NCI-H187 (cell line): ENCODE data around the gene SPATC1L.
"Not testable (repeated sequence)": the region's sequence is repeated elsewhere in the genome, so short reads cannot be mapped to it uniquely, and the experiment has no call there.

Experiments used
- DNase-seq, 2 experiments: peaks; one replicate each; lab custom pipeline; 2025; lab: John Stamatoyannopoulos, UW

The SPATC1L gene

DNA sequence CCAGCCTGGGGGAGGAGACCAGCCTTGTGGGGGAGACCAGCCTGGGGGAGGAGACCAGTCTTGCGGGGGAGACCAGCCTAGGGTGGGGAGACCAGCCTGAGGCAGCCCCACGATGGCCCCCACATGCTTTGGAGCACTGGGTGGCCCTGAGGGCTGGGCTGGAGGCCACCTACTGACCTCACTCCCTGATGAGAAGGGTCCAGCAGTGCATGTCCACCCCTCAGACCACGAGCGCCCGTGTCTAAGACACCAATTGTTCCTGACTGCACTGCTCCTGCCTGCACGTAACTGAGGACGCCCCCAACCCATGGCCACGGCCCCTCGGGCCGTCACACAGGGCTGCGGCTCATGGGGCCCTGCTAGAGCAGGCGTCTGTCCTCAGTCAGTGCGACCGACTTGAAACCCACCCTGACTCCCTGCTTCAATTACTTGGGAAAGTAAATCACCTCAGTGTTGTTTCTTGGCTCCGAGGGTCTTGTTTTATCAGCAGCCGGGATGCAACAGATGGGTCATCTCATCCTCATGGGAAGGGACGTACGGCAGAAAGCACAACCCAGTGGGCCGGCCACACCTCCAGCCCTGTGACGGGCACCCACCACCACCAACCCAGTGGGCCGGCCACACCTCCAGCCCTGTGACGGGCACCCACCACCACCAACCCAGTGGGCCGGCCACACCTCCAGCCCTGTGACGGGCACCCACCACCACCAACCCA lies at the start of gene SPATC1L:
TSS of gene SPATC1L (minus strand) at position 550 of the 715 bp plus-strand sequence. CDS start 1,643 bp downstream, outside the sequence.
- DNase-seq: no peak

DNA sequence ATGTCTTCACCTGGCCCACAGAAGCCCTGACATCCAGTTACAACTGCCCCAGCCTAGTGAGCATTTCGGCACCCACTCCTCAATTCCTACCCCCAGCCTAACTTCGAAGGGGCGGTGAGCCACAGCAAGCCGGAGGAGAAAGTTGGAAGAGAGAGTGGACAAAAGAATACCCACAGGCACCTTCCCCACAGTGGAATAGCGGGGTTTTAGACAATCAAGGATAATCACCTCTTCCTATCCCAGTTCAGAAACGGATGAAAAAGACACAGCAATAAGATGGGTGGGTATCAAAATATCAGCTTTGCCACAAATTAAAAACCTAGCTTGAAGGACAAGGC lies 45.6 kb upstream of the SPATC1L start:
- DNase-seq: no peak

DNA sequence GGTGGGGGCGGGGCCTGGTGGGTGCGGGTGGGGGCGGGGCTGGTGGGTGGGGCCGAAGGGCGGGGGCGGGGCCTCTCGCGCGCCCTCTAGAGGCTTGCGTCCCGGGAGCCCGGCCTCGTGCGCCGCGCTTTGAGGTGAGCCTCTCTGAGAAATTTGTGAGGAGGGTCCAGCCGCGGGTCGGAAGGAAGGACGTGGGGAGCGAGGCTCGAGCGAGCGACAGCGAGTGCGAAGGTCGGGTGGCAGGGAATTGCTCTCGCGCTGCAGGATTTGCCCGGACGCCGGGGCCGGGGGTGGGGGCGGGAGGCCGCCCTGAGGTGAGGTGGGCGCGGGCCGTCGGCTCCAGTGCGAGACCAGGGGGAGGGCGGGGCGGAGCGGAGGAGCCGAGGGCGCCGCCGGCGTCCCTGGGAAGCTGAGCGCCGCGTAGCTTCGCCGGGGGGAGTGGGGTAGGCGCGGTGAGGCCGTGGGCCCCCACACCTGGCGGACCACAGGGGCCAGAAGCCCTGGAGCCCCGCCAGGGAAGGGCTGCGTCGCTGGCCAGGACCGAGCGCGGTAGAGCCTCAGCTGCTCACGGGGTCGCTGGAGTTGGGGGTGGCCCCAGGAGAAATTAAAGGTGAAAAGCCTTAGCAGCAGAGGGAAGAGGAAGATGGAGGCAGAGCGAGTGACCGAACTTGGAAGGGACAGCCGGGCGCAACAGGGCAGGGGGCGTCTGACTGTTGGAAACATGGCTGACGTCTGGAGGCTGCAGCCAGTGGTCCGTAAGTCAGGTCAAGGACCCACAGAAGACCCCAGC lies 45.1 kb upstream of the SPATC1L start:
- peak; percentile 36 to 89 for DNase-seq

DNA sequence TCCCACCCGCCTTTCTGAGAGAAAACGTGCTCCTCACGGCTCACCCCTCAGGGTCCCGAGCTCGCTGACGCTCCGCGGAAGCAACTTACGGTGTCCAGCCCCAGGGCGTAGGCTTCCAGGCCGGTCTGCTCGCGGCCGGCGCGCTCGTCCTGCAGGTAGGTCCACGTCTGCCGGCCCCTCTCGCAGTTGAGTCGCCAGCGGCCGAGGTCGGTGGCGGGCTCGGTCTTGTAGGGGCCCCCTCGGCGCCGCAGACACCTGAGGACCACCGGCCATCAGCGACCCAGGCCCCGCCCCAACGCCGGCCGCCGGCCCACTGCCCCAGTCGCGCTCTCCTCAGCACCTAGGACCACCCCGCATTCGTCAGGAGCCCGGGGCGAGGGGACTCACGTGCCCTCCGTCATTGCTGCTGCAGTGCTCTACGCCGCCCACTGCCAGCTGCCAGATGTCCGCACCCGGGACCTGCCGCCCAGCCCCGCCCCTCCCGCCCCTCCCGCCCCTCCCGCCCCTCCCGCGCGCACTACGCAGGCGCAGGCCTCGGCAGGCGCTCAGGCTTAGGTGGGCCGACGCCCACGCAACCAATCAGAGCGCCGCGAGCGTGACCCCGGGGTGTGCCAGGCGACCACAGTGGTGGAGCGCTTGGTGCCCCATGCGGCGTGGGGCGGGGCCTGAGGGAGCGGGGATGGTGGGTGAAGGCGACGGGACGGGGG lies 44.2 kb upstream of the SPATC1L start, which contains the start of gene LSS:
TSS of gene LSS (minus strand) at position 430 of the 707 bp plus-strand sequence. CDS start at position 401, 29 bp downstream.
- peak; percentile 95 to 99 for DNase-seq

DNA sequence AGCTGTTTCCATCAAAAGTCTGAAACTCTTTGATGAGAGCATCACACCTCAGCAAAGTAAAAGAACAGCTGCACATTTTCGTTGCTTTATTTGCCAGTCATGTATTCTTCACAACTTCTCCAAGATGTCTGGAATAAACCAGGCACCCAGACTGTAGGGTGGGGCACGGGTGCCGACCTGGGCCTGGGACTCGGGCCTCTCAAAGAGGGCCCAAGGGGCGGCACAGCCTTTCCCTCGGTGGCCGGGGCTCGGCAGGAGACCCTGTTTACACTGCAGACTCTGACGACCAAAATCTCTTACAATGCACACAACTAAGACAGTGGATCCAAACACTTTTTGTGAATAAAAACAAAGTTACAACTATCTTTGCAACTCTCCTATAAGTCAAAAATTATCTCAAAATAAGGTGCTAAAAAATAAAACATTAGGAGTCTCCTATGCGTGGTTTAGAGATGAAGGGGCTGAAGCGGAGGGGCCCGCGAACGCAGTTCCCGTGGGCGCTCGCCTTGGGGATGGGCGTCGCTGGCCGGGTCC lies 43.6 kb upstream of the SPATC1L start:
- no peak for DNase-seq

DNA sequence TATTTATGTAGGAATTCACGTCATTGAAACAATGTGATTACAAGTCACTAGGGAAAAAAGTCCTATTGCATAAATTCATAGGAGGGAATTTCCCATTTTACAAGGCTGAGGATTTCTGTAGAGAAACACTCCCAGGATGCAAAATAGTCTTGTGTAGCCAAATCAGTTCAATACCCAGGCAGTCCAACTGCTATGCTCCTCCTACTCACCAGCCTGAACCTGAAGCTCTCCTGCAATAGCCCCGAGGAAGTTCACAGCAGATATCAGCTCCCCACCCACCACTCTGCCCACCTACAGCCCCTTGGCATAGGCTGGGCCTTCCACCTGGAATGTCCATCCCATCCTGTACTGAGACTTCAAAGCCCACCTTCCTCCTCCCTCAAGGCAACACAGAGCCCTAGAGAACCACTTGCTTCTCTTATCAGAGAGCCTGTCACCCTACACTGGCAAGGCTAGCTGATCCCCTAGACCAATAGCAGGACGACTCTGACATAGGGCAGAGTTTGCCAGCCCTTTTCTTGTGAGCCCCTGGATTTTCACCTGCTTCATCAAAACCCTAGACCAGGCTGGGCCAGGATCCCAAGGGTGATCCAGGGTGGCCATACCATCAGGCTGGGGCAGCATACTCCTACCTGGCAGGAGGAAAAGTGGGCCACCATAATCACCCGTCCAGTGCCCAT lies 42.8 kb upstream of the SPATC1L start:
- DNase-seq: no peak

DNA sequence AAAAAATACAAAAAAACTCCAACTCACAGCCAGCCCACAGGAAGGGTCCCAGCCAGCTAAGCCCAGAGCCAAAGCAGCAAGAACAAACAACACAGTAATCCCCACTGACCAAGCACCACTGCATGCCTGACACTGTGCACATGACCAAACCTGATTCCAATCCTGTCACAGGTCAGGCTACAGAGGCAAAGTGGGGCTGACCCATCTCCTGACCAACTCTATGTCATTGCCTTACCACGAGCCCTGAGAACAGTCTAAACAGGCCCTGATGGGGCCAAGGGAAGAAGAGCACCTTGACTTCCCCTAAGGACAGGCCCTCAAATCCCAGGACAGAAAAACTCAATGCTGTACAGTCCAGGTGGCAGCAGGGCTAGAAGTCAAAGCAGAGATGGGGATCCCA lies 41.9 kb upstream of the SPATC1L start:
- no peak for DNase-seq

DNA sequence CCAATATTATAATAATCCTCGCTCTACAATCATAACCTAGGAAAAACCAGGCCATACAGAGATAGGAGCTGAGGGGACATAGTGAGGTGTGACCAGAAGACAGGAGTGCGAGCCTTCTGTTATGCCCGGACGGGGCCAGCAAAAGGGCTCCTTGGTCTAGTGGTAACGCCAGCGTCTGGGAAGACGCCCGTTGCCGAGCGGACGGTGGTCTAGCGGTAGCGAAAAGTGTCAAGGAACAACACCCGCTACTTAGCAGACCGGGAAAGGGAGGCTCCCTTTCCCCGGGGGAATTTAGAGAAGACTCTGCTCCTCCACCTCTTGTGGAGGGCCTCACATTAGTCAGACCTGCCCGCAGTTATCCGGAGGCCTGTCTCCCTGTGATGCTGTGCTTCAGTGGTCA lies 39.4 kb upstream of the SPATC1L start:
- DNase-seq: not testable (repeated sequence)

DNA sequence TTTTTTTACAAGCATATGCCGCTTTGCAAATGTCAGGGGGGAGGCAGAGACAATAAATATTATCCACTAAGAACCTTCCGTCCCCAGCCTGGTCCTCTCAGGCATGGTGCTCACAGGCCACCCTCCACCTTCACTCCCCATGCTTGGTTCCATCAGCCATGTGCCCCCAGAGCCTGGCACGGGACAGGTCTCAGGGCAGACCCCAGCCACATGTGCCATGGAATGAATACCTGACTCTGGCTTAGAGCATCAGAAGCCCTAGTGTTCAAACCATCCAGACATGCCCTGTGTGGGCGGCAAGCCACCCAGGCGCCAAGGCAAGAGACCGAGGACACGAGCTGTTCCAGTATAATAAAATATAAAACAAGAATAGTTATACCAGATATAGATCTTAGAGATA lies 39.0 kb upstream of the SPATC1L start:
- DNase-seq: no peak

DNA sequence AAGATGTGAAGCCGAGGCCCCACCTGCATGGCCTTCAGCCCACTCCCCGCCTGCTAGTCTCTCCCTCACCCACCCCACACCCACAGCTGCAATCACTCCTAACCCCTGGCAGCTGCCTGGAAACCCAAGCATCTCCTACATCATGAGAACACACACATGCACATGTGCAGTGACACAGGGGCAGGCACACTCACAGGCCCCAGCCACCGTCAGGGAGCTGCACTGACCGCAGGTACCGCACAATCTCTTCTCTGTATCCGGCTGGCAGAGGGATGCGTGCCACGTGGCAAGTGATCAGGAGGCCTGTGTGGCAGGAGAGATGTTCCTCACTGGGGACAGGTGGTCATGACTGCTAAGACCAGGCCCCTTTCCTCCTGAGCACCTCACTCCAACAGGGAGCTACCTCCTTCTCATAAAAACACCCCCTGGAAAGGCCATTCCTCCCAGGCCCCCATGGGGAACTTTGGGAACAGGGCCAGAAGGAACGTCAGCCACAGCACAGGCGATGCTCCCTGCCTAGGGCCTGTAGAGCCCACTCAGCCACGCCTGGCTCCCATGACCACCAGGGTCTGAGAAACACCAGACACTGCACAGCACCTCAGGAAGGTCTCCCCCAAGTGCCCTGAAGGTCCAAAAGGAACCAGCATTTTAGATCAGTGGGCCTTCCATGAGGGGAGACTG lies 38.3 kb upstream of the SPATC1L start:
- no peak for DNase-seq

DNA sequence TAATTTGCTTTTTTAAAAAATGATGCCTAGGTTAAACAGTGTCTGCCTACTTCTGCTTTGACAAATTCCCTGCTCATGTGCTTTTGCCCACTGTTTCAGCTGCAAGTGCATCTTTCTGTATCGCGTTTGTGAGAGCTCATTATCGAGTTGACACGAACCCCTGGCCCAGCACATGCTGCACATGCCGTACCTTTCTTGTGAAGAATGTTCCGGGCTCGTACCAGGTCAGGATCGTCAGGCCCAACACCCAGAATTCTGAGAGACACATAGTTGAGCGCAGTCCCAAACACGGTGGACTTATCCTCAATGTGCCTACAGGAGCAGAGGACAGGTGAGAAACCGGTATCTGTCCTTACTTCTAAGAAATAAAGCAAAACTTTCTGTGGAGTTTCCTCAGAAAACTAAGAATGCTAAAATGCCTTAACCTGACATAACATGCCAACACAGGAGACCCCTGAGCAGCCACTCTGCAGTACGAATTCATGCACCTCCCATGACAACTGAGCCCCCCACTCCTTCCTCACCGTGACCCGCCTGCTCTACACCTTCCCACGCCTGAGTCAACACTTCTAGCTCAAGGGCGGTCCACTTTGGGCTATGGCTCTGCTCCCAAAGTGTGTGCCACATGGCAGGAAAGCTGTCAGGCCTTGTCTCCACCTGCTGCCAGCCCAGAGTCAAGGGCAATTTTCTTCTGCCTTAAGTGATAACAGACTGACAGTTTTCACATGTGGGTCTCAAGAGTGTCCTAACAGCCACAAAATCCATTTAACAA lies 37.6 kb upstream of the SPATC1L start:
- DNase-seq: no peak

DNA sequence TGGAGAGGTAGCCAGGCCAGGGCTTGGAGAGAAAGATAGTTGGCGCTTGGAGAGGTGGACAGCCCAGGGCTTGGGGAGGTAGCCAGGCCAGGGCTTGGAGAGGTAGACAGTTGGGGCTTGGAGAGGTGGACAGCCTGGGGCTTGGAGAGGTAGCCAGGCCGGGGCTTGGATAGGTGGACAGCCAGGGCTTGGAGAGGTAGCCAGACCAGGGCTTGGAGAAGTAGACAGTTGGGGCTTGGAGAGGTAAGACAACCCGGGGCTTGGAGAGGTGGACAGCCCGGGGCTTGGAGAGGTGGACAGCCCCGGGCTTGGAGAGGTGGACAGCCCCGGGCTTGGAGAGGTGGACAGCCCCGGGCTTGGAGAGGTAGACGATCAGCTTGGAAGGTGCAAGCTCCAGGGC lies 36.6 kb upstream of the SPATC1L start:
- no peak for DNase-seq

DNA sequence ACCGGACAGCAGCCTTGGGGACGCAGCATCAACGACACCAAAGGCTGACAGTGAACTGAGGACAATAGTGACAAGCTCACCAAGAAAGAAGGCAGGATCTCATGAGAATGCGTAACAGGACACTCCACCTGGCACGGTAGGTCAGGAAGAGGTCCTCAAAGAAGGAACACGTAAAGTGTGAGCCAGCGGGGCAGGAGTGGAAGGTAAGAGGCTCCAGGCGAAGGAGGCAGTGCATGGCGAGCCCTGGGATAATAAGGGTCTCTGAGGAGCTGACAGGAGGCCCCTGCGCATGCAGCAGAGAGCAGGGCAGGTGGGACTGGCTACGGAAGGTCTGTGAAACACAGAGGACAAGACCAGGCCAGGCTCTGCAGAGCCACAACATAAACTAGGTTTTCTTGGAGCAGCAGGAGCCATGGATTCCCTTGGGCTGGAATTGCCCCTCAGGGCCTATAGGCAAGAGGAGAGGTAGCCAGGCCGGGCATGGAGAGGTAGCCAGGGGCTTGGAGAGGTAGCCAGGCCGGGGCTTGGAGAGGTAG lies 36.1 kb upstream of the SPATC1L start:
- DNase-seq: no peak

DNA sequence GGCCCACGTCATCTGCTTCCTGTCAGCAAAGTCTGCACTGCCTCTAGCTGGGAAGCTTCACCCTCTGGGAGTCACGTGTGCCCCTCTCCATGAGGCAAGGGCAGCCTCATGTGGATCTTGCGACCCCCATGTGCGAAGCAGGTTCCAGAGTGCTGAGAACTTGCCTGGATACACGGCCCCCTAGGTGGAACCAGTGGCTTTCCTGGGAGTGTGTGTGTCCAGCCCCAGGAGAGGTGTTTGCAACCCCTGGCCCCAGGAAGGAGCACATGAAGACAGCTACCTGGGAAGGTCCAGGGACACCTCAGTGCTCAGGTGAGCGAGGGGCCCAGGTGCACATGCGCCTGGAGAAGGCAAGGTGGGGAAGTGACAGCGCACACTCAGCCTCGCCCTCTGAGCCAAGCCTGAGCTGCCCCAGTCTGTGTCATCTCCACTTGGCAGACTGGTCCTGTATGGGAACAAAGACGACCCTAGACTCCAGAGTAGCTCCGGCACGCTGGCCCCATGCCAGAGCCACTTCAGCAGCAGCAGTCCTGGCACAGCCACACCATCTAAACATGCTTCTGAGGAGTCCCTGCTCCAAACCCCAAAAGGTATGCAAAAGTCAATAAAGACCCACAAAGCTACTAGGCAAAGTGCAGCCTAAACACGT lies 35.5 kb upstream of the SPATC1L start:
- peak in 1 of 2 experiments; percentile 29 for DNase-seq

DNA sequence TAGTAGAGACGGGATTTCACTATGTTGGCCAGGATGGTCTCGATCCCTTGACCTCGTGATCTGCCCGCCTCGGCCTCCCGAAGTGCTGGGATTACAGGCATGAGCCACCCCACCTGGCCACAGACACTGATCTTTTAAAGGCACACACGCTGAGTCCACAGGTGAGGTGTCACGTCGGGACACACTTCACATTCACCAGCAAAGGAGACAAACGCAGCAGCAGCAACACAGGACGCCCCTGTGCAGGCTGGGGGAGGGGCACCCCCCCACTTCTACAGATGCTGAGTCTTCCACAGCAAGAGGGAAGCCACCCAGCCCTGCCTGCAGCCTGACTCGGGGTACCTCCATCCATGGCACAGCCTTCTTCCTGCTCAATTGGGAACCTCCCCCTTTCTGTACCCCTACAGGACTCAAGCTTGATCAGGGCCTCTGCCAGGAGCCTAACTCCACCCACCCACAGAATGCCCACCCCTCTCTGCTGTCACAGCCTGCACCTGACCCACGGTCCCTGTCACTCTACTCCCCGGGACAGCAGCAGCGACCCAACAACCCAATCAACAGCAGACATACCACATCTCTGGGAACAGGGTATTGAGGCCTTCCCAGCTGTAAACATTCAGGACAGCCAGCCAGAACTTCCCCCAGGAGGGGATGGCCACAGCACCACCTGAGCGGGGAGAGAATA lies 34.8 kb upstream of the SPATC1L start:
- DNase-seq: no peak

DNA sequence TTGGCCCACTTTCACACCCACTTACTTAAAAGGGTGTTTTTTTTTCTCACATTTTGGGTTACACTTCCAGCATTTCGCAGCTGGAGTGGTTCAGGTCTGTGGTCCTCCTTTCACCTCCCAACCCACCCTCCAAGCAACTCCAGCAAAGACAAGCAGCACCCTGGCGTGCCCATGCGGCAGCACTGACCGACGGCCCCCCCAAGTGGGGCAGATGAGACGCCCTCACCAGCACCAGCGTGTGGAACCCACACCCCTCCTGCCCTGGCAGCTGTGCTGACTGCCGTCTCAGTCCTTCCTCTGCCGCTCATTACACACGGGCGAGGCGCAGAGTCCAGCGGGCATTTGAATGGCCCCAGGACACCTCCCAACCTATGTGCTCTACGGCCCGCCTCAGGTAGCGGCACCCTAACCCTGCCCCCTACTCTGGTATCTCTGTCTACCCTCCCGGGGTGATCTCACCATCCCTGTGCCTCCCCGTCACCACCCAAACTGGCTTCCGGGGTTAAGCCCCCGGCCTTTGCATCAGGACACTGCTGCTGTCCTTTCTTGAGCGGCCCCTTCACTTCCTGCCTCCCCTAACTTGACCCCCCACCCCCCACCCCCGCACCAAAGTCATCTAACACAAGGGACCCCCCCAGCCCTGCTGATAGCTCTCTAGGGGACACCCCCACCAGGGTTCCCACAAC lies 33.4 kb upstream of the SPATC1L start:
- DNase-seq: no peak

DNA sequence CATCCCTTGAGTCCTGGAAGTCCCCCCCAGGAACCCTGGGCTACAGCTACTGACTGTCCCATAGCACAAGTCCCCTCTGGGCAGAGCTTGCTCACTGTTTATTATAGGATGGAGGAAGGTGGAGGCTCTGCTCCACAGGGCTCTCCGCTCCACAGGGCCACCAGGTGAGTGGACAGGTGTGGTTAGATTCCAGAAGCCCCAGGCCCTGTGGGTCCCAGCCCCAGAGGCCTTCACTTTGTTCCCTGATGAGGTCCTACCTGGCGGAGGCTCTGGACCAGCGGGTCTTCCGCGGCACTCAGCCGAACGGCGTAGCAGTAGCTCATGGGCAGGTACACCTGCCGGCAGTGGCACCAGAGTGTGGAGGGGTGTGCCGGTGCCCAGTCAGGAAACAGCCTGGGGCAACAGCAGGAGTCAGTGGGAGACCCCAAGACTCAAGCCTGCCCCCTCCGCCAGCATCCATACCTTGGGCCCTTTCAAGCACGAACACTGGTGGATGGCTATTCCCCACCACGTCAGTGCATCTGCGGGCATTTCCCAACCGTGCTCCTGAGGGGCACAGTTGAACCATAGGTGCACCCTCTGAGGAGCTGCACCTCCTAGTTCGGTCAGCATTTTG lies 32.0 kb upstream of the SPATC1L start:
- DNase-seq: no peak
